Gastroesophageal sphincter (tissue), 4 donors: ENCODE data around the gene TLX2. TPM values are rescaled to one million over a fixed set of nuclear protein-coding genes. Genes with fewer than 3 reads are reported as not detected.

Source experiments
- ATAC-seq: fragments of 150-250 bp; one replicate; pipeline ENCODE4 v1.9.1; 2016; ENCODE audit warnings: mild to moderate bottlenecking, moderate library complexity
- H3K27ac ChIP-seq, 4 donors: fragments of 200-600 bp; sonication (generic) in 3 of 4; 1 replicate in 3 of 4; 2 replicates in 1 of 4; pipeline ENCODE4 v1.5.1; 2016 to 2019
- H3K27me3 ChIP-seq: fragments of 200-600 bp; sonication (generic); one replicate; pipeline ENCODE4 v1.5.1; 2019
- H3K36me3 ChIP-seq, 2 donors: fragments of 200-600 bp; sonication (generic); one replicate each; pipeline ENCODE4 v1.5.1; 2019; ENCODE audit warnings: control low read depth in 1 of 2
- H3K4me1 ChIP-seq, 3 donors: fragments of 200-600 bp; sonication (generic); 1 replicate in 2 of 3; 2 replicates in 1 of 3; pipeline ENCODE4 v1.5.1; 2016 to 2019; ENCODE audit warnings: control low read depth in 2 of 3
- H3K4me3 ChIP-seq, 2 donors: fragments of 200-600 bp; sonication (generic); one replicate each; pipeline ENCODE4 v1.5.1; 2019; ENCODE audit warnings: mild to moderate bottlenecking in 1 of 2, moderate library complexity in 1 of 2
- H3K9me3 ChIP-seq, 3 donors: fragments of 200-600 bp; sonication (generic); one replicate each; pipeline ENCODE4 v1.5.1; 2017 to 2019; ENCODE audit warnings: control low read depth in 2 of 3
- CTCF ChIP-seq, 4 experiments: fragments of 200-600 bp in 2 of 4; fragments of 450-650 bp in 2 of 4; sonication (generic) in 1 of 4; IDR thresholded peaks; one replicate each; pipeline ENCODE4 v1.5.1; 2017 to 2019; ENCODE audit warnings: antibody characterized with exemption in 4 of 4, mild to moderate bottlenecking in 2 of 4, moderate library complexity in 2 of 4
- EP300 ChIP-seq: sonication (generic); formaldehyde crosslinking; IDR thresholded peaks from one replicate; pipeline ENCODE4 v1.6.1; 2017; ENCODE audit warnings: antibody characterized with exemption, mild to moderate bottlenecking
- POLR2A ChIP-seq, 2 donors: fragments of 450-650 bp; IDR thresholded peaks; one replicate each; pipeline ENCODE4 v1.6.1; 2017; ENCODE audit warnings: antibody characterized with exemption in 2 of 2, mild to moderate bottlenecking in 2 of 2, moderate library complexity in 1 of 2
- POLR2AphosphoS5 ChIP-seq: sonication (generic); formaldehyde crosslinking; IDR thresholded peaks from one replicate; pipeline ENCODE4 v1.6.1; 2017; ENCODE audit warnings: antibody characterized with exemption
- WGBS, 2 donors: methylation state at CpG; one replicate each; pipeline ENCODE4 v1.1.5; 2018; ENCODE audit warnings: low coverage in 1 of 2; 5-methylcytosine and 5-hydroxymethylcytosine counted together
- total RNA-seq, 4 donors: library from RNA; depleted of rRNA; stranded (reverse); fragments of >200 nt; gene quantifications; one replicate each; pipeline ENCODE4 v1.1.0, GENCODE V29; 2016

TLX2 gene
- total RNA-seq, 4 donors from 2014 or later: 0.27 to 0.94 TPM; not detected in 2

GRCh38 chr2:74491648-74492544, 22.4 kb upstream of the TLX2 start:
- peaks cover 0 to 81% of the 10 kb centered on the region in 2 donors for H3K36me3 ChIP-seq
- no peak overlapping the region for H3K27ac ChIP-seq
- H3K27me3 ChIP-seq: peaks cover 4% of the 10 kb centered on the region
- no peak for ATAC-seq
- no peaks in the 10 kb centered on the region for H3K4me1 ChIP-seq
- WGBS, 2 donors: 81 to 92% methylated on average over 6 of the region's 12 CpGs
- no peaks in the 10 kb centered on the region for H3K9me3 ChIP-seq
- TF ChIP-seq EP300: no peak
- no peak for TF ChIP-seq POLR2A (IDR thresholded peaks at IDR 0.05)
- TF ChIP-seq POLR2AphosphoS5: no peak
- TF ChIP-seq CTCF (IDR thresholded peaks at IDR 0.05): no peak
- H3K4me3 ChIP-seq: no peak overlapping the region

GRCh38 chr2:74493546-74493945, 20.7 kb upstream of the TLX2 start:
- no peak overlapping the region for H3K27ac ChIP-seq
- no peak for ATAC-seq
- TF ChIP-seq EP300 (no peak), POLR2A (IDR thresholded peaks at IDR 0.05) (no peak), POLR2AphosphoS5 (no peak), CTCF (IDR thresholded peaks at IDR 0.05) (no peak)
- peaks cover 0 to 14% (median 12%) of the 10 kb centered on the region in 3 donors for H3K4me1 ChIP-seq
- H3K9me3 ChIP-seq: no peaks in the 10 kb centered on the region
- H3K27me3 ChIP-seq: peaks cover 21% of the 10 kb centered on the region
- H3K4me3 ChIP-seq: no peak overlapping the region
- peaks cover 0 to 65% of the 10 kb centered on the region in 2 donors for H3K36me3 ChIP-seq
- 68 to 86% methylated on average over 3 of the region's 3 CpGs for WGBS, 2 donors

- peaks cover 0 to 46% of the 10 kb centered on the region in 2 donors for H3K36me3 ChIP-seq
- H3K4me3 ChIP-seq: no peak overlapping the region
- H3K27ac ChIP-seq: no peak overlapping the region
- TF ChIP-seq EP300: no peak
- H3K4me1 ChIP-seq: peaks cover 0 to 30% (median 24%) of the 10 kb centered on the region in 3 donors
- WGBS, 2 donors: 80% methylated on average over 1 of the region's 1 CpG; no CpG with 5 or more reads in 1 of the 2 donors
- H3K27me3 ChIP-seq: peaks cover 40% of the 10 kb centered on the region
- no peaks in the 10 kb centered on the region for H3K9me3 ChIP-seq
- no peak for ATAC-seq
Measured at GRCh38 chr2:74495440-74495839, 18.8 kb upstream of the TLX2 start.

GRCh38 chr2:74496997-74497776, 17.1 kb upstream of the TLX2 start:
- WGBS, 2 donors: 42% methylated on average over 15 of the region's 19 CpGs; no CpG with 5 or more reads in 1 of the 2 donors
- no peak for TF ChIP-seq POLR2A (IDR thresholded peaks at IDR 0.05)
- no peak for TF ChIP-seq CTCF (IDR thresholded peaks at IDR 0.05)
- no peak for TF ChIP-seq POLR2AphosphoS5
- no peak for TF ChIP-seq EP300
- no peak for ATAC-seq
- no peaks in the 10 kb centered on the region for H3K9me3 ChIP-seq
- H3K4me1 ChIP-seq: peaks cover 0 to 32% (median 24%) of the 10 kb centered on the region in 3 donors
- H3K4me3 ChIP-seq: peak overlapping the region in 1 of 2 donors; percentile 40
- no peak overlapping the region for H3K27ac ChIP-seq
- H3K36me3 ChIP-seq: peaks cover 0 to 28% of the 10 kb centered on the region in 2 donors
- H3K27me3 ChIP-seq: peaks cover 57% of the 10 kb centered on the region

- peaks cover 65% of the 10 kb centered on the region for H3K27me3 ChIP-seq
- no peak for TF ChIP-seq POLR2A (IDR thresholded peaks at IDR 0.05)
- no peak for TF ChIP-seq CTCF (IDR thresholded peaks at IDR 0.05)
- no peak for TF ChIP-seq EP300
- TF ChIP-seq POLR2AphosphoS5: no peak
- H3K4me1 ChIP-seq: peaks cover 0 to 40% (median 24%) of the 10 kb centered on the region in 3 donors
- WGBS, 2 donors: 5 to 14% methylated on average over 7 to 11 of the region's 61 CpGs
- ATAC-seq: peak; percentile 16
- peaks cover 0 to 21% of the 10 kb centered on the region in 2 donors for H3K36me3 ChIP-seq
- H3K27ac ChIP-seq: peak overlapping the region in 1 of 4 donors; percentile 3
- H3K9me3 ChIP-seq: no peaks in the 10 kb centered on the region
- peak overlapping the region in 1 of 2 donors; percentile 40 for H3K4me3 ChIP-seq
Measured at GRCh38 chr2:74497777-74498499, 16.3 kb upstream of the TLX2 start.
